ENCODE data around the gene RBMS3.

DNA sequence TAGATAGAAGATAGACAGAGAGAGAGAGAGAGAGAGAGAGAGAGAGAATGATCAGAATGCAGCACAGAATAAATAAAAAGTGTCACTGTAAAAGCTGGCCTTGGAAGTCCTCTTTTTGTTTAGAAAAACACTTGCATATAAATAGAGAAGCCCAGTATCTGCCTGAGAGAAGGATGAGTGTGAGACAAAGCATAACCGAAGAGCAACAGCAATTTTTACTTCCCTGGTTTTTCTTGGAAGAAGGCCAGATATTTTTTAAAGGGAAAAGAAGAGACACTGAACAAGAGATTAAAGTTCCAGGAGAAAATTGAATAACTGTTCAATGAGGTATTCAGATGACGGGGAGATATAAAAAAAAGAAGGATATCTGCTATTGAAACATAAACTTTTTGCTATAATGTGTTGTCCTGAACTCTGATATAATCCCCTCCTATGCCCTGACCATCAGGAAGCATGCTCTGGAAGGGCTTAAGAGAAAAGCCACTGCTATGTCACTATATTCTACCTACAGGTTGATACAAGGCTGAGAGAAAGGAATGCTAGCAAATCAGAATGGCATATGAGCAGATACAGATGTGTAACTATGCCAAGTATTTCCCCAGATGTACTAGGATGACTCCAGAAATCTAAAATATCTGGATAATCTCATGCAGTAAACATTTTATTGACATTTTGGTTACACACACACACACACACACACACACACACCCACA, 358.9 kb downstream of the RBMS3 start:
- TF ChIP-seq BACH1 (IDR thresholded peaks at IDR 0.05; ENCODE audit: low read length) (no peak), CBX8 (IDR thresholded peaks at IDR 0.05; ENCODE audit: borderline replicate concordance, low read depth, low read length) (no peak), RAD21 (IDR thresholded peaks at IDR 0.05 in 1 of 2, conservative IDR thresholded peaks at IDR 0.05 in 1 of 2; ENCODE audit: low read depth in 2 of 2, low read length in 2 of 2) (no peak), EZH2 (IDR thresholded peaks at IDR 0.05; ENCODE audit: low read depth, low read length, severe bottlenecking) (no peak), ZNF274 (IDR thresholded peaks at IDR 0.05; ENCODE audit: borderline replicate concordance, extremely low read depth, low read length) (no peak)
- TF ChIP-seq, protein P1, sequence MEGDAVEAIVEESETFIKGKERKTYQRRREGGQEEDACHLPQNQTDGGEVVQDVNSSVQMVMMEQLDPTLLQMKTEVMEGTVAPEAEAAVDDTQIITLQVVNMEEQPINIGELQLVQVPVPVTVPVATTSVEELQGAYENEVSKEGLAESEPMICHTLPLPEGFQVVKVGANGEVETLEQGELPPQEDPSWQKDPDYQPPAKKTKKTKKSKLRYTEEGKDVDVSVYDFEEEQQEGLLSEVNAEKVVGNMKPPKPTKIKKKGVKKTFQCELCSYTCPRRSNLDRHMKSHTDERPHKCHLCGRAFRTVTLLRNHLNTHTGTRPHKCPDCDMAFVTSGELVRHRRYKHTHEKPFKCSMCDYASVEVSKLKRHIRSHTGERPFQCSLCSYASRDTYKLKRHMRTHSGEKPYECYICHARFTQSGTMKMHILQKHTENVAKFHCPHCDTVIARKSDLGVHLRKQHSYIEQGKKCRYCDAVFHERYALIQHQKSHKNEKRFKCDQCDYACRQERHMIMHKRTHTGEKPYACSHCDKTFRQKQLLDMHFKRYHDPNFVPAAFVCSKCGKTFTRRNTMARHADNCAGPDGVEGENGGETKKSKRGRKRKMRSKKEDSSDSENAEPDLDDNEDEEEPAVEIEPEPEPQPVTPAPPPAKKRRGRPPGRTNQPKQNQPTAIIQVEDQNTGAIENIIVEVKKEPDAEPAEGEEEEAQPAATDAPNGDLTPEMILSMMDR (IDR thresholded peaks at IDR 0.05; ENCODE audit: control extremely low read depth in 1 of 3, insufficient read depth in 1 of 3, low read depth in 1 of 3, low read length in 3 of 3) = no peak
